ENCODE measurements around the gene MAGOH. TPM values are rescaled to one million over a fixed set of nuclear protein-coding genes. Genes with fewer than 3 reads are reported as not detected.
A peak's percentile ranks its signal among the peaks of the same experiment; 100 is the strongest.

MAGOH gene
- total and polyA plus RNA-seq, 9 of the 15 experiments (the other 6 are each of a cell fraction or from before 2014, with no cell fraction given): 102 to 342 (median 135) TPM

GRCh38 chr1:53183095-53183990 lies 55.0 kb downstream of the MAGOH start (continued):
- no peak for TF ChIP-seq ZFP1 (CRISPR knock-in tag; IDR thresholded peaks at IDR 0.05)
- TF ChIP-seq DACH1 (IDR thresholded peaks at IDR 0.05; ENCODE audit: partially characterized antibody): no peak
- TF ChIP-seq FOXK1 (CRISPR knock-in tag; IDR thresholded peaks at IDR 0.05; ENCODE audit: borderline replicate concordance): no peak
- TF ChIP-seq, protein P1, sequence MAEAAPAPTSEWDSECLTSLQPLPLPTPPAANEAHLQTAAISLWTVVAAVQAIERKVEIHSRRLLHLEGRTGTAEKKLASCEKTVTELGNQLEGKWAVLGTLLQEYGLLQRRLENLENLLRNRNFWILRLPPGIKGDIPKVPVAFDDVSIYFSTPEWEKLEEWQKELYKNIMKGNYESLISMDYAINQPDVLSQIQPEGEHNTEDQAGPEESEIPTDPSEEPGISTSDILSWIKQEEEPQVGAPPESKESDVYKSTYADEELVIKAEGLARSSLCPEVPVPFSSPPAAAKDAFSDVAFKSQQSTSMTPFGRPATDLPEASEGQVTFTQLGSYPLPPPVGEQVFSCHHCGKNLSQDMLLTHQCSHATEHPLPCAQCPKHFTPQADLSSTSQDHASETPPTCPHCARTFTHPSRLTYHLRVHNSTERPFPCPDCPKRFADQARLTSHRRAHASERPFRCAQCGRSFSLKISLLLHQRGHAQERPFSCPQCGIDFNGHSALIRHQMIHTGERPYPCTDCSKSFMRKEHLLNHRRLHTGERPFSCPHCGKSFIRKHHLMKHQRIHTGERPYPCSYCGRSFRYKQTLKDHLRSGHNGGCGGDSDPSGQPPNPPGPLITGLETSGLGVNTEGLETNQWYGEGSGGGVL (CRISPR knock-in tag; IDR thresholded peaks at IDR 0.05): no peak
- TF ChIP-seq, protein P2, sequence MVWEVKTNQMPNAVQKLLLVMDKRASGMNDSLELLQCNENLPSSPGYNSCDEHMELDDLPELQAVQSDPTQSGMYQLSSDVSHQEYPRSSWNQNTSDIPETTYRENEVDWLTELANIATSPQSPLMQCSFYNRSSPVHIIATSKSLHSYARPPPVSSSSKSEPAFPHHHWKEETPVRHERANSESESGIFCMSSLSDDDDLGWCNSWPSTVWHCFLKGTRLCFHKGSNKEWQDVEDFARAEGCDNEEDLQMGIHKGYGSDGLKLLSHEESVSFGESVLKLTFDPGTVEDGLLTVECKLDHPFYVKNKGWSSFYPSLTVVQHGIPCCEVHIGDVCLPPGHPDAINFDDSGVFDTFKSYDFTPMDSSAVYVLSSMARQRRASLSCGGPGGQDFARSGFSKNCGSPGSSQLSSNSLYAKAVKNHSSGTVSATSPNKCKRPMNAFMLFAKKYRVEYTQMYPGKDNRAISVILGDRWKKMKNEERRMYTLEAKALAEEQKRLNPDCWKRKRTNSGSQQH (CRISPR knock-in tag; IDR thresholded peaks at IDR 0.05): 0 out of 2 replicates have a peak, but pooled peaks have one; percentile 42
- TF ChIP-seq, protein P3, sequence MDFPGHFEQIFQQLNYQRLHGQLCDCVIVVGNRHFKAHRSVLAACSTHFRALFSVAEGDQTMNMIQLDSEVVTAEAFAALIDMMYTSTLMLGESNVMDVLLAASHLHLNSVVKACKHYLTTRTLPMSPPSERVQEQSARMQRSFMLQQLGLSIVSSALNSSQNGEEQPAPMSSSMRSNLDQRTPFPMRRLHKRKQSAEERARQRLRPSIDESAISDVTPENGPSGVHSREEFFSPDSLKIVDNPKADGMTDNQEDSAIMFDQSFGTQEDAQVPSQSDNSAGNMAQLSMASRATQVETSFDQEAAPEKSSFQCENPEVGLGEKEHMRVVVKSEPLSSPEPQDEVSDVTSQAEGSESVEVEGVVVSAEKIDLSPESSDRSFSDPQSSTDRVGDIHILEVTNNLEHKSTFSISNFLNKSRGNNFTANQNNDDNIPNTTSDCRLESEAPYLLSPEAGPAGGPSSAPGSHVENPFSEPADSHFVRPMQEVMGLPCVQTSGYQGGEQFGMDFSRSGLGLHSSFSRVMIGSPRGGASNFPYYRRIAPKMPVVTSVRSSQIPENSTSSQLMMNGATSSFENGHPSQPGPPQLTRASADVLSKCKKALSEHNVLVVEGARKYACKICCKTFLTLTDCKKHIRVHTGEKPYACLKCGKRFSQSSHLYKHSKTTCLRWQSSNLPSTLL (IDR thresholded peaks at IDR 0.05): no peak
- TF ChIP-seq EHMT2 (IDR thresholded peaks at IDR 0.05): peak; percentile 54; the same call in 1 of the 2 replicates
- peak; percentile 92 for TF ChIP-seq DPF2 (IDR thresholded peaks at IDR 0.05)
- TF ChIP-seq MYC (IDR thresholded peaks at IDR 0.05; ENCODE audit: low read depth, low read length): peak; percentile 64; the same call in 1 of the 2 replicates
- TF ChIP-seq MYC (CRISPR knock-in tag; IDR thresholded peaks at IDR 0.05; ENCODE audit: borderline replicate concordance, low read depth): no peak
- TF ChIP-seq ZNF586 (CRISPR knock-in tag; conservative IDR thresholded peaks at IDR 0.05): no peak
- no peak for TF ChIP-seq PATZ1 (CRISPR knock-in tag; IDR thresholded peaks at IDR 0.05; ENCODE audit: borderline replicate concordance)
- TF ChIP-seq STAG1 (CRISPR knock-in tag; IDR thresholded peaks at IDR 0.05; ENCODE audit: borderline replicate concordance): no peak
- no peak for TF ChIP-seq ZNF785 (CRISPR knock-in tag; IDR thresholded peaks at IDR 0.05)
- TF ChIP-seq HMGN3 (IDR thresholded peaks at IDR 0.05; ENCODE audit: borderline replicate concordance, extremely low read depth, insufficient read length, low read depth, low read length): no peak
- TF ChIP-seq RHOXF2B (CRISPR knock-in tag; conservative IDR thresholded peaks at IDR 0.05): no peak
- no peak for TF ChIP-seq ZNF445 (CRISPR knock-in tag; IDR thresholded peaks at IDR 0.05; ENCODE audit: low read depth)
- TF ChIP-seq ZNF175 (CRISPR knock-in tag; IDR thresholded peaks at IDR 0.05; ENCODE audit: low read depth): no peak
- TF ChIP-seq RNF2 (IDR thresholded peaks at IDR 0.05): no peak
- TF ChIP-seq PPARD (CRISPR knock-in tag; IDR thresholded peaks at IDR 0.05): no peak
- TF ChIP-seq ZNF146 (CRISPR knock-in tag; IDR thresholded peaks at IDR 0.05; ENCODE audit: unreplicated experiment): no peak

Measured in K562 (cell line).